NCI-H82 (cell line): ENCODE data around the gene DNASE1L1.

ENCODE experiments used
- DNase-seq: peaks from one replicate; lab custom pipeline; 2025; lab: John Stamatoyannopoulos, UW

DNASE1L1 gene

DNA sequence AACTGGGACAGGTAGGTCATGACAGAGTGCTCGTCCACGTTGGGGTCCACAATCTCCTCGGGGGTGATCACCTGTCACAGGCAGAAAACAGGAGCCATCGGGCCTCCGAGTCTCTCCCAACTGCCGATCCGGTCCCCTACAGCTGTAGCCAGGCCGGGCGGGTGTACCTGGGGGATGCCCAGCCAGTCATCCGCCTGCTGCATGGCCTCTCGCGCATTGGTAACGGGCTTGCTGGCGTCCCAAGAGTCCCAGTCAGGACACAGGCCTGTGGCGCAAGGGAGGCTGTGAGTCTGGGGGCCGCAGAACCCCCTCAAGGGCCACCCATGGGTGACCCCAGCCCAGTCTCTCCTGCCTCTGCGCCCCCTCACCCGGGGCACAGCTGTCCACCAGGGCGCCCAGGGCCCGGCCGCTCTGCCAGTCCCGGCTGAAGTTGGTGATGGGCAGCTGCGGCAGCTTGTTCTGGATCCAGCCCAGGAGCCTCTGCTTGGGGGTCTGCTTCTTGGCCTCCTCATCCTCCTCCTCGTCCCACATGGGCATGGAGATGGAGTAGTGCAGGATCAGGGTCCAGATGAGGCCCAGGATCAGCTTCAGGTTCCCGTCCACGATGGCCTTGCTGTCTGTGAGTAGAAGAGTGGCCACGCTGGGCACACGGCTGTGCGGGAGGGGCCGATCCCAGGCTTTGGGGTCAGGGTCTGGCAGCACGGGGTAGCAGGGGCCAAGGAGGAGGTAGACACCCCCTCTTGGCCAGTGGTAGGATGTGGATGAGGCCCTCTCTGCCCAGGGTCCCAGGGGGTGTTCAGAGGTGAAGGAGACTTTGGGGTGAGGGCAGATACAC lies 41.4 kb downstream of the DNASE1L1 start:
- DNase-seq: no peak

DNA sequence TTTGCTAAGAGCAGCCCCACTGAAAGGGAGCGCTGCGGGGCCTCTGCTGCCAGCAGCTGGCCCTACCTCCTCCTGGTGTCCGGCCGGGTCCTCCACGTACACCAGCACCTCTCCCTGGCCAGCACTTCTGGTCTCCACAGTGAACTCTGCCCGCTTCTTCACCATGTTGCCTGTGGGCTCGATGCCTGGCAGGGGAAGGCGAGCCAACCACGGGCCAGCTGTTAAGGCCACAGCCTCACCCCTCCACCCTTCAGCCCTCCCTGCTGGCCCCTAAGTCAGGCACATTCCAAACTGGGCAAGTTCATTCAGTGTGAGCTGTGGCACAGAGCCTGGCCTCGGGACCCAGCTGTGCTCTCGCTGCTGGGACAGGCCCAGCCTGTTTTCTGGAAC lies 42.4 kb downstream of the DNASE1L1 start:
- no peak for DNase-seq

- DNase-seq: no peak
Observed at GRCh38 chrX:154365997-154366665, 42.9 kb downstream of the DNASE1L1 start.

- DNase-seq: no peak
Observed at GRCh38 chrX:154365052-154365600, 43.9 kb downstream of the DNASE1L1 start.

GRCh38 chrX:154363706-154364439 lies 45.2 kb downstream of the DNASE1L1 start:
- no peak for DNase-seq

DNA sequence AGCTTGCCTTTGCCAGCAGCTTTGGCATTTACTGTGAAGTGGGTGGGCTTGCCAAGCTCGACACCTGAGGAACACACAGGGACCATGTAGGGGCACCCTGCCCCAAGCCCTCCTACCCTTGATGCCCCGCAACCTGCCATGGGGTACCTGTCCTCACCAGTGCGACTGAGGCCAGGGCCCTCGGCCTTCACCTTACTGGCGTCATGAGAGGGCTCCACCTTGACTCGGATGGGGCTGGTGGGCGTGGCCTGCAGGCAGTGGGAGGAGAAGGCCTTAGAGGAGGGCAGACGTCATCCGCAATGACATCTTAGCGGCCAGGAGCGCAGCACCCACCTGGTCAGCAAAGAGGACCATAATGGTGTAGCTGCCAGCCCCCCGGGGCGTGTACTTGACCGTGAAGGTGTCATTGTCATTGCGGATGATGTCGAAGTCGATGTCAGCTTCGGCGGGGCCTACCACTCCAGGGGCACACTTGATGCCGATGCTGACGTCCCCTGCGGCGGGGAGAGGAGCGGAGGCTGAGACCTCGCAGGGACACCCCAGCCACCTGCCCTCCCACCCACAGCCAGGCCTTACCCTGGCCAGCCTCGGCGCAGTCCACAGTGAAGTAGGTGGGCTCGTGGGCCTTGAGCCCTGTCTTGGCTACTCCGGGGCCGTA lies 46.8 kb downstream of the DNASE1L1 start:
- DNase-seq: no peak

GRCh38 chrX:154360155-154360713 lies 48.8 kb downstream of the DNASE1L1 start:
- no peak for DNase-seq

- DNase-seq: no peak
Observed at GRCh38 chrX:154359362-154360154, 49.5 kb downstream of the DNASE1L1 start.

- DNase-seq: no peak
Observed at GRCh38 chrX:154358829-154359228, 50.2 kb downstream of the DNASE1L1 start.

- DNase-seq: no peak
Observed at GRCh38 chrX:154358011-154358410, 51.0 kb downstream of the DNASE1L1 start.

- DNase-seq: no peak
Observed at GRCh38 chrX:154357205-154357604, 51.8 kb downstream of the DNASE1L1 start.

DNA sequence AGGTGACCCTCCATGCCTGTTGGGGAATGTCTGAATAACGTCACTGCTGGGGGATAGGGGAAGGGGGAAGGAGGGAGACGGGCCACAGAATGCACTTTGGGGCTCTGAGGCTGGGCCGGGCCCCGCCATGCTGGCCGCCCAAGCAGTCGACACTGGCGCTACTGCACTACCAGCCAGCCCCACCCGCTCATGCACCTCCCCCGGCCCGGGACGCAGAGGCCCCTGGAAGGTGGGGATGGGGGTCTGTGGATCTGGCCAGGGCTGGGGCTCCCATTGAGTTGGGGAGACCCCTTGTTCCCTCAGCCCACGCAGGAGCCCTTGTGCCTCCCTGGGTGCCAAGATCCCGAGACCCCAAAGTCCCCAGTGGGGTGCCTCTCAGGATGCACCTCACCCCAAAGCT lies 52.5 kb downstream of the DNASE1L1 start:
- DNase-seq: no peak

DNA sequence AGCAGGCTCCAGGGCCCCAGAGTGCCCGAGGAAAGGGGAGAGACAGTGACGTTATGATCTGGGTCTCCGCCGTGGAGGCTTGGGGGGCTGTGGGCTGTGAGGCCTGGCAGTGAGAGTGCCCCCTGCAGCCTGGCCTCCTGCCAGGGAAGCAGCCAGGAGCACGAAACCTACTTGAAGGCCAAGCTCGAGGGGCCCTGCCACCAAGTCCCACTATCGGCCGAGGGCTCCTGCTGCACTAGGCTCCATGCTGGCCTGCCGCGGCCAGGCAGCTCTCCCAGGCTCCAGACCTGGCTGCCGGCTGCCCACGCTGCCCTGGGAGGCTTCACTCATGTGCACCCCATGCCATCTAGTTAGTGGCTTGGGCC lies 53.3 kb downstream of the DNASE1L1 start:
- DNase-seq: no peak

DNA sequence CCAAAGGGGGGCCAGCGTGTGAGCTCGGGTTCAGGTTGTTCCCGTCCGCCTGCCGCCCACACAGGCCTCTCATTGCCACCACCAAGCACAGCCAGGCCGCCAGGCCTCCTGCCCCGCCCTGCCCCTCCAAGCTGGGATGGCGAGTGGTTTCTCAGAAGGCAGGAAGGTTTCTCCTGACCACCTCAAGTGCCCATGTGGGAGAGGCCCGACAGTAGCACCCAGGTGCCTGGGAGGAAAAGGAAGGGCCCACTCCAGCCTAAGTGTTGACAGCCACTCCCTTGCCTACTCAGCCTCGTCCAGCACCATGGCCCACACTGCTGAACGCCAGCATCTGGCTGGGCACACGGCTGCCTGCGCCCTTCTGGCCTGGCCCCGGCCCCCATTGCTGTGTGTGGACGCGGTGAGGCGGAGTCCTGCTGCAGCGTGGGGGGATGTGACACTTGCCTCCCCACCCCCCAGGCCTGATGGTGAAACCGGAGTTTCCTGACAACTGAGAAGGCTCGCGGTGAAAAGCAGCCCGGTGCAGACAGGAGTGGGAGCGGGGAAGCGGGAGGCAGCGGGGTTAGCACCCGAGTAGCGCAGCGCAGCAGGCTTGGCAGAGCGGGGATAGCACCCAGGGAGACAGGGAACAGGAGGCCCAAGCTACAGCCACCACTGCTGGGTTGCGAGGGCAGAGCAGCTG lies 53.8 kb downstream of the DNASE1L1 start:
- DNase-seq: no peak

GRCh38 chrX:154354516-154354915 lies 54.5 kb downstream of the DNASE1L1 start:
- DNase-seq: no peak

- DNase-seq: no peak
Observed at GRCh38 chrX:154354013-154354412, 55.0 kb downstream of the DNASE1L1 start.

GRCh38 chrX:154353172-154353843 lies 55.7 kb downstream of the DNASE1L1 start:
- DNase-seq: no peak

GRCh38 chrX:154352466-154352865 lies 56.6 kb downstream of the DNASE1L1 start:
- DNase-seq: no peak

DNA sequence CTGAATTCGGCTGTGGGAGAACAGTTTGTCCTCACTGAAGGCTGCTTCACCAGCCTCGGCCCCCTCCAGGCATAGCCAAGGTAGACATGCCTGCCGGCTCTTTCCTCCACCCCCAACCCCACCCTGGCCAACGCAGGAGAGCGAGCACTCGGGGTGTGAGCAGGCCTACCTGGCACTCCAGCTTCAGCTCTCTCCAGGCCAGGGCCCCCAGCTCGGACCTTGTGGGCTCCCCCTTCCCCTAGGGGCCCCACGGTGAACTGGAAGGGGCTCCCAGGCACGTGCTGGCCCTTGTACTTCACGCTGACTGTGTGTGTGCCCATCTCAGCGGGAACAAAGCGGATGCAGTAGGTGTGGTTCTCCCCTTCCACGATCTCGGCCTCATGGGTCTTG lies 57.0 kb downstream of the DNASE1L1 start:
- no peak for DNase-seq
